Posterior cingulate gyrus (tissue), 11 donors: ENCODE data around the gene FOXRED2.
"Not testable (repeated sequence)": the region's sequence is repeated elsewhere in the genome, so short reads cannot be mapped to it uniquely, and the experiment has no call there.

ENCODE experiments used
- DNase-seq, 10 donors: peaks; one replicate each; pipeline versions ENCODE4 v3.0.0 to v3.0.0-alpha.2; 2020 to 2021; ENCODE audit warnings: mixed read lengths in 3 of 10
- intact Hi-C: fragments of 100-400 bp; cut with DNase I; formaldehyde crosslinking; loops from one replicate; pipeline ENCODE4 v1.15.1; 2023

The FOXRED2 gene

DNA sequence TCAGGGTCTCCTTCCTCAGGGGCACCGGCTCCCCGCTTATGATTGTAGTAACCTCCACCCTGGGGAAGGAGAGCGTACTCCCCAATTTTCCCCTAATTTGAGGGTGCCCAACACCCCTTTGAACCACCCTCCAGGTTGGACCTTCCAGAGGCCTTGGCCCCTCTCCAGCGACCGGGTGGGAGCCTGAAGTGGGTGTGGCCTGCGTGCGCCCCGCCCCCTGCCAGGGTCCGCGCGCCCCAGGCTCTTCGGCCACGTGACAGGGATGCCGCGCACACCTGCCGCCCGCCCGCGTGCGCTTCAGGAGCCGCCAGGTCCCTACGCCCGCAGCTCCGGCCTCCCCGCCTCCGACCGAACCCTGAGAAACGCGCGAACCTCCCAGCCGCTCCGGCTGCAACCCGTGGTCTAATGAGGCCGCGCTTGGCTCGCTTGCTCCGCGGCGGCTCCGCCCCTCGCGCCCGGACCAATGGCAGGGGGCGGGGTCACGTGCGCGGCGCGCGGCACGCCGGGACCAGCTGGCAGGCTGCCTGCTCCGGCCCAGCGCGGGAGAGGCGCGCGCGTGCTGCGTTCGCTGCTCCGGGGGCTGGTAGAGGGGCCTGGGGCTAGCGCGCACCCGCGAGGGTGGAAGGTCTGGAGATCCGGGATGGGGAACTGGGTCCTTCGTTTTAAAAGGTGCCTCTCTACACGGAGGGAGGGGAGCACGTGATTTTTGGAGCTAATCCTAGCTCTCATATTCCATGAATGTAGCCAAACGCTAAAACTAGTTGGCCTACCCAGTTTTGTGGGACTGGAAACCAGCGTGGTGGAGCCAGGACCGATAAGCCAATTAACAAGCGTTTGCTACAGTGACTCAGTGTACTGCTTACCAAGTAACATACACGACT, at the start of gene FOXRED2:
TSS of gene FOXRED2 (minus strand) at position 404 of the 881 bp plus-strand sequence. CDS start 618 bp downstream, outside the sequence.
- DNase-seq = peak; percentile 79 to 98 (median 86)
- intact Hi-C loops = loop anchor here (1.0 kb wide), 1 partner anchor 26 kb away; the partner anchor contains the start of gene TXN2

DNA sequence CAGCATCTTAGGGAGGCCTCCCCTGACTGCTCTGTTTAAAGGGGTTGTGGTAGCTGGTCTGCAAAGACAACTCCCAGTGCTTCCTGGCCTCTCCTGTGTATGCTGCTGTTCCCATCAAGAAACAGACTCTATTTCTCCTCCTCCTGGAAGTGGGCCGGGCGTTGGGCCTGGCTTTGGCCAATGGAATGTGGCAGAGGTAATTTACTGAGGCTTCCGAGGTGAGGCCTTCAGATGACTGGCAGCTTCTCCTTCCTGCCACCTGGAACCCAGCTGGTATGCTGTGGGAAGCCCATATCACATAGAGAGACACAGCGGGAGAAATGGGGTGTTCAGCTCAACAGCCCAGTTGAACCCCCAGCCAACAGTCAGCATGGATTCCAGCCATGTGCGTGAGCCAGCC, 47.3 kb upstream of the FOXRED2 start:
- peak in 1 of 10 donors; percentile 58 for DNase-seq
- intact Hi-C loops = no loop called here

DNA sequence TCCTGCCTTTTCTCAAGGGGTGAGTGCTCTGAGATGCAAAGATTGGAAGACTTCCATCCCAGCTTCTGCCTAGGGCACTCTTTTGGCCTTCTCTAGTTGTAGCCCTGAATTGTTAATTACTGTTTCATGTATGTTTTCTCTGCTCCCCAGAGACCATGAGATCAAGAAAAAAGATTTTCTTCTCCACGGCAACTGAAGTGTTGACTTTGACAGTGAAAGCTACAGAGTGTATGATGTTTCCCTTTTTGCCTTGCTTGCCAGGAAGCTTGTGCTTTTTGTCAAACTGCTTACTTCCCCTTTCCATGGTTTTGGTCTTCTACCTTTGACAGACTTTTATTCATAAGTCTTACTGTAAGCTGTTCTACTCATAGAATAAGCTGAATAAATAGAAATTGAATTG, 45.4 kb upstream of the FOXRED2 start:
- intact Hi-C loops = no loop called here
- no peak for DNase-seq

DNA sequence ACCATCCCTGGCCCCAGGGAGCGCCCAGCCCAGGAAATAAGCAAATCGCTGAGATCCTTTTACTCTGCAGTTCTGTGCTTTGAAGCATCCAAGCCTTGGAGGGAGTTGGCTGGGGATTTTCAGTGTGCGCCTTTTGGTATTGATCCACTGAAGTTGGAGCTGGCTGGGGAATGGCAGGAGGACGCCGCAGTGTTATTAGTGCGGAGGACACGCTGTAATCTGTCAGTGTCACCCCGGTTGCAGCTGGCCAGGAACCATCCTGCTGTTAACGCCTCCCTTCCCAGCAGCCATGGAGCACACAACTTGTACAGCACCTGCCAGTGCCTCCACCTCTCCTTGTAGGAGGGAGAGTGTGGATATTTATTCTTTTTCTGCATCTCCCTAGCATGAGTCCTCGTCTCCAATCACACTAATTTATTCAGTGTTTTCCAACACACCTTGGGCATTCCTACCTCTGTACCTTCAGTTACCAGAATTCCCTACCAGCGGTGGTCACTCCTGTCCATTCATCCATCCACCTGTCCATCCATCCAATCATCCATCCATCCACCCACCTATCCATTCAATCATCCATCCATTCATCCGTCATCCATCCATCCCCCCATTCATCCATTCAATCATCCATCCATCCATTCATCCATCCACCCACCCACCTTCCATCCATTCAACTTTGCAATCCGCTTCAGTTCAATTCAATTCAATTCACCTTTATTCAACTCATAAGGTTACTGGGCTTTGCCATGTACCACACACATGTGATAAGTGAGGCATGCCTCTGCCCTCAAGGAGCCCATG, 44.1 kb upstream of the FOXRED2 start:
- DNase-seq = peak in 1 of 10 donors; percentile 72
- intact Hi-C loops = no loop called here

DNA sequence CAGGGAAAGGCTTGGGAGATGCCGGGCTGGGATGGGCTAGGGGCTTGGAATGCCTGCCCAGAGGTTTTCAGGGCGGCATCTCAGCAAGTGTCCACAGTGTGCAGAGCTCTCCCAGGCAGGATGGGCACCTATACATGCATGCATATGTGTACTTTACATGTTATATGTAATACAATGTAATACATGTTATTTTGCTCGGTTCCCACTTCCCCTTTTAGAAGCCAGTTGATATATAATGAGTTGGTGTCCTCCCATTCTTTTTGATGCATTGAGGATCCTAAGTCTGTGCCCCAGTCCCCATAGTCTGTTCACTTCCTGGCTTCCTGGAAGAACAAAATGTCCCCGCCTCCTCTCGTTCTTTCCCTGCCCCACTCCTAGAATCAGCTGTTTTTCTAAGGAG, 42.2 kb upstream of the FOXRED2 start:
- DNase-seq = no peak
- intact Hi-C loops = loop anchor here (5.0 to 10.0 kb wide), 2 partner anchors 208 to 646 kb away; no protein-coding TSS in a partner anchor

DNA sequence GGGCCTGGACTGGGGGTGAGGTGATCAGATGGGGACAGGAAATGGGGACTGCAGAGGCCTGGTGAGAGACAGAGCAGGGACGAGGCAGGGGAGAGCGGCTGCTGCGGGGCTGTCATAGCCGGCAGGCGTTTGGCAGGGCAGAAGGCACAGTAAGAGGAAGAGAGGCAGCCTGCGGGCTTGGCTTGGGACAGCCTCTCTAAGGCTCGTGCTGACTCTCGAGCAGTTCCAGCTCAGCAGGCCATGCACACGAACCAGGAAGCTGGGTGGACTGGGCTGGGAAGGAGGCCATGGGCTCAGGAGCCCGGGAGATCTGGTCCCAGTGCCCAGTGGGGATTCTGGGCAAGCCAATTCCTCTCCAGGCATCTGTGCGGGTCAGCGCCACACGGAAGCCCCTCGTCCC, 41.8 kb upstream of the FOXRED2 start:
- no peak for DNase-seq
- intact Hi-C loops = loop anchor here (5.0 to 10.0 kb wide), 2 partner anchors 209 to 646 kb away; no protein-coding TSS in a partner anchor

DNA sequence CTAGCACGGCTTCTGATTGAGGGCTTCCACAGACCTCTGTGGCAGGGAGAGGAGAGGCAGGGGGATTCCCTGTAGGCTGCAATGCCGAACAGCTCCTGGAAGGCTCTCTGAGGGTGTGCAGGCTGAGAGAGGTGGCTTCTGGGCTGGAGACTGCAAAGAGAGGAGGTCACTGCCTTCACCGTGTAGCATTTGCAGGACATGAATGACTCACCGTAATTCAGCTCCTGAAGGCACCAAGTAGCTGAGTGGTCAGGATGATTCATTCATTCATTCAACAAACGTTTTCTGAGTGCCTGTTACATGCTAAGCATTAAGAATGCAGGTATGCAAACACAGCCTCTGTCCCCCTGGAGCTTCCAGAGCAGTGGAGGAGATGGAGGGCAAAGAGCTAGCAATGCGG, 40.1 kb upstream of the FOXRED2 start:
- peak in 1 of 10 donors; percentile 59 for DNase-seq
- intact Hi-C loops = loop anchor here (1.0 to 10.0 kb wide), 3 partner anchors 210 to 648 kb away; no protein-coding TSS in a partner anchor

DNA sequence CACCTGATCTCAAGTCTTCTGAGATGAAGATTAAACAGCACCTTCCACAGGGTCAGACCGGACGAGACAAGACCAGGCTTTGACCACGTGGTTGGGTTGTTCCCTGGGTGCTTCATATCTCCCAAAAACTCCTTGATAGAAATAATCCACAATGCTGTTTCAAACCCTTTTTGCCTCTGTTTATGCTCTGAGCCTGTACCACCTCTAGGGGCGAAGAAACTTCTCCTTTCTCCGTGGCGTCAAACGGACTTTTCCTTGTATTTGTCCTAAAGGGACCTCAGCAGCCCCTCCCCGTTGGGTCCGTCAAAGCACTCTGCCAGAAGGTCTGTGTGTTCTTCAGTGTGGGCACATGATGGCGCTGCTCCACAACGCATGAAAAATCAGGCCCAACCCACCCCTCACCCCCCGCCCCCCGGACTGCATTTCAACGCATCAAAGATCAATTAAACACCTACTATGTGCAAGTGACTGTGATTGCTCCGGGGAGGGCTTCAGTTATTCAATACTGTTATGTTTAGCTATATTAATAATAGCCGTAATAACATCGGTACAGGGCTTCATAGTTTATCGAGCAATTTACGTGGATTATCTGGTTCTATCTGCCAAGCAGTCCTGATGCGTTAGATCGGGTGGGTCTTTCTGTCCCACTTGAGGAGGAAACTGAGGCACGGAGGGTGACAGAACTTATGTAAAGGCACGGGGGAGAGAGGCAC, 39.4 kb upstream of the FOXRED2 start:
- peak in 9 of 10 donors; percentile 38 to 91 (median 55) for DNase-seq
- intact Hi-C loops = loop anchor here (1.0 to 10.0 kb wide), 3 partner anchors 211 to 649 kb away; no protein-coding TSS in a partner anchor

DNA sequence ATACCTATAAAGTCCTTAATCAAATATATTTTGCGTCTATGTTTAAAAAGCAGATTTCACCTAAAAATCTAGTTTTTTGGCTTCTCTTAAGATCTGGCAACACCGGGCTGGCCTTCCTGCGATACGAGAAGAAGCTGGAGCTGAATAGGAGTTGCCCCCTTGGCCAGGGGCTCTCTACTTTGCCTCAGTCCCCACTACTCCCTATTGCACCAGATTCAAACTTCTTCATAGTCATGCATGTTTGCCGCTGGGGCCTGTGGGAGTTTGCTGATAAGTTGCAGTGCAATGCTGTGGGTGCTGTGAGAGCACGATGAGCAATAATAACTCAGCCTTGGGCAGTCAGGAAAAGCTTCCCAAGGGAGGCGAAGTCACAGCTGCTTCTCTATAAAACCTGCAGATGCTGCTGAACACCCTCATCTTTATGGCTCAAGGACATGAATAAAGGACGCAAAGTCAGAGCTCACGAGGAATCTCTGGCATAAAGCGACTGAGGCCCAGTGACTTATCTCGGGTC, 37.3 kb upstream of the FOXRED2 start:
- no peak for DNase-seq
- intact Hi-C loops = loop anchor here (10.0 kb wide), 1 partner anchor 651 kb away; no protein-coding TSS in a partner anchor

DNA sequence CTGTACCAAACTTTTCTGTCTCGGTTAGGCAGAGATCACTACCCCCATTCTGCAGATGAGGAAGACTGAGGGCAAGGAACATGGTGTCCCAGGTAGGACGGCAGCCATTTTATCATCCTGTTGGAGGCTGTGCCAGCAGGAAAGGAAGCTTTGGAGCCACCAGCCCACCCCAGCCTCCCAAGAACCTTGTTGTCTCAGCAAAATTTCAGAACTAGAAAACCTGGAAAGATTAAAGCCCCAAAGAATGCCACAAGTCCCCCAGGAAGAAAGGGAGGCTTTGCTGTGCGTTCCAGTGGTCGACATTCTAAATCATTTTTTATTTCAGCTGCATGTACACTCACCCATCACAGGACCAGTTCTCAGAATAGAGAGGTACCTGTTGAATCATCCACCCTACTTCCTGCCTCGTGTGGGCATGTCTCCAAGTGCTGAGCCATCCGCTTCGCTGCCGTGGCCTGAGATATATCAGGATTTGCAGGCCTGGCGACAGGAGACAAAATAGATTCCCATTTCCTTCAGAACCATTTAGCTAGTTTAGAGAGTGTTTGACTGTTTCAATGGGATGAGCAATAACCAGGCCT, 35.1 kb upstream of the FOXRED2 start:
- DNase-seq = peak in 8 of 10 donors; percentile 41 to 93 (median 58)
- intact Hi-C loops = loop anchor here (10.0 kb wide), 1 partner anchor 653 kb away; no protein-coding TSS in a partner anchor

DNA sequence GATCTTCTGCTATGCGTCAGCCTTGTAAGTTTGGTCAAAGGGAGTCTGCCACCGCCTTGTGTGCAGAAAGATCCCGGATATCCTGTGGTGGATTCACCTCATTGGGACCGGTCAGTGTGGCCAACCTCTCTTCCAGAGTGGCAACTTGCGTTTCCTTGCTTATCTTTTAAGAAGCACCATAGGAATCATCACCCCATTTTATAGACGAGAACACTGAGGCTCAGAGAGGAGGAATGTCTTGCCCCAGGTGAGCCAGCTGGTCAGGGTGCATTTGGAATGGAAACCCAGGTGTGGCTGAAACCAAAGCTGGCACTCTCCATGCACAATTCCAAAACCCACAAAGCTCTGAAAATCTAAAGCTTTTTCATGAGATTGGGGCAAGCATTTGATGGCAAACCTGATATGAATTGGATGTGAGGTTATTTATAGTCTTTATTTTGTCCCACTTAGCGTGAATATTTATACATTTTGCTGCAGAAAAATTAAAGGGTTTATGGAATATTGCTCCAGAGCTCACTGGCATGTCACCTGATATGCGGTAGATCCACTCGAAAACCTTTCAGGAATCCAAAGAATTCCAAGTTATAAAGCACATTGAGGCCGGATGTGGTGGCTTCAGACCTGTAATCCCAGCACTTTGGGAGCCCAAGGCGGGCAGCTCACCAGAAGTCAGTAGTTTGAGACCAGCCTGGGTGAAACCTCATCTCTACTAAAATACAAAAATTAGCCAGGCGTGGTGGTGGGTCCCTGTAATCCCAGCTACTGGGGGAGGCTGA, 34.2 kb upstream of the FOXRED2 start:
- no peak for DNase-seq
- intact Hi-C loops = loop anchor here (10.0 kb wide), 1 partner anchor 654 kb away; no protein-coding TSS in a partner anchor

DNA sequence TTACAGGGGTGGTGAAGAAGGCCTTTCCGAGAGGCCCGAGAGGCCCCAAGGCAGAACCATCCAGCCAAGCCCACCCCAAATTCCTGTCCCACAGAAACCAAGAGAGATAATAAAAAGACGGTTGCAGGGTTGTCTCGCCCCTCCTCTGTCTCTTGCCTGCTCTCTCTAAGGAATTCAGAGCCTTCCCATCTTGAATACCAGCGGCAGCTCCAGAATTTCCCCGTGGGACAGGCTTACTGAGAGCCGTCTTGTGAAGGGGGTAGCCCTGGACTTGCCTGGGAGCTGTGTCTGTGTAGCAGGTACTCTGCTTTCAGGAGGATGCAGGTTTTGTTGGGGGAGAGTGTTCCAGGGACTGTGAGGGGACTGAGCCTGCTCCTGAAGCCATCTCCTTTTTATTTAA, 31.7 kb upstream of the FOXRED2 start:
- DNase-seq = no peak
- intact Hi-C loops = no loop called here

DNA sequence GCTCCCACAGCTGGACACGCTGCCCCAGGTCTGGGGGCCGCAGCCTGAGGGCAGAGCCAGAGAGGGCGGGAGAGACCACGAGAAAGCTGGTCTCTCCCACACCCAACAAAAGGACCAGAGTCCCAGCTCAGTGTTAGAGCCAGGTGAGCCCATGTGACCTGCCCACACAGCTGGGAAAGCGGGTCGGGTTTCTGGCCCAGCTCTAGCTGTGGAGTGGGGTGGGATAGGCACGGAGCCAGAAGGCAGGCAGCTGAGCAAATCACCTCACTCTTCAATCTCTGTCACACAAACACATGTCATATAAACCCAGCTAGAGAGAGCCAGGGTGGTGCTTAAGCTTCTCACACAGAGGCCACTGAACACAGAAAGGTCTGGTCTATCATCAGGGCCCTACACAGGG, 29.9 kb upstream of the FOXRED2 start:
- intact Hi-C loops = no loop called here
- DNase-seq = no peak

DNA sequence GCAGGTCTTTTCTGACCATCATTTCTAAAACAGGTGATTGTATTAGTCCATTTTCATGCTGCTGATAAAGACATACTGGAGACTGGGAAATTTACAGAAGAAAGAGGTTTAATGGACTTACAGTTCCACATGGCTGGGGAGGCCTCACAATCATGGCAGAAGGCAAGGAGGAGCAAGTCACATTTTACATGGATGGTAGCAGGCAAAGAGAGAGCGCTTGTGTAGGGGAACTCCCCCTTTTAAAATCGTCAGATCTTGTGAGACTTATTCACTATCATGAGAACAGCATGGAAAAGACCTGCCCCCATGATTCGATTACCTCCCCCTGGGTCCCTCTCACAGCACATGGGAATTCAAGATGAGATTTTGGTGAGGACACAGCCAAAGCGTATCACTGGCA, 26.5 kb upstream of the FOXRED2 start:
- not testable (repeated sequence) for DNase-seq
- intact Hi-C loops = loop anchor here (5.0 kb wide), 1 partner anchor 244 kb away; the partner anchor contains the start of gene IFT27

DNA sequence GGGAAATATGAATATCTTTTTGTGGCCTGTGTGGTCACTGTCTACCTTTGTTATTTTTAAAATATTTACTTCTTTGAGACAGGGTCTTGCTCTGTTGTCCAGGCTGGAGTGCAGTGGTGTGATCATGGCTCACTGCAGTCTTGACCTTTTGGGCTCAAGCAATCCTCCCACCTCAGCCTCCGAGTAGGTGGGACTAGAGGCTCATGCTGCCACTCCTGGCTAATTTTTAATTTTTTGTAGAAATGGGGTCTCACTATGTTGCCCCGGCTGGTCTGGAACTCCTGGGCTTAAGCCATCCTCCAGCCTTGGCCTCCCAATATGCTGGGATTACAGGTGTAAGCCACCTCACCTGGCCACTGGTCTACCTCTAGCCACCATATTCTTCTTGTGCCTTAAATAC, 25.6 kb upstream of the FOXRED2 start:
- DNase-seq = no peak
- intact Hi-C loops = loop anchor here (5.0 kb wide), 1 partner anchor 245 kb away; the partner anchor contains the start of gene IFT27

DNA sequence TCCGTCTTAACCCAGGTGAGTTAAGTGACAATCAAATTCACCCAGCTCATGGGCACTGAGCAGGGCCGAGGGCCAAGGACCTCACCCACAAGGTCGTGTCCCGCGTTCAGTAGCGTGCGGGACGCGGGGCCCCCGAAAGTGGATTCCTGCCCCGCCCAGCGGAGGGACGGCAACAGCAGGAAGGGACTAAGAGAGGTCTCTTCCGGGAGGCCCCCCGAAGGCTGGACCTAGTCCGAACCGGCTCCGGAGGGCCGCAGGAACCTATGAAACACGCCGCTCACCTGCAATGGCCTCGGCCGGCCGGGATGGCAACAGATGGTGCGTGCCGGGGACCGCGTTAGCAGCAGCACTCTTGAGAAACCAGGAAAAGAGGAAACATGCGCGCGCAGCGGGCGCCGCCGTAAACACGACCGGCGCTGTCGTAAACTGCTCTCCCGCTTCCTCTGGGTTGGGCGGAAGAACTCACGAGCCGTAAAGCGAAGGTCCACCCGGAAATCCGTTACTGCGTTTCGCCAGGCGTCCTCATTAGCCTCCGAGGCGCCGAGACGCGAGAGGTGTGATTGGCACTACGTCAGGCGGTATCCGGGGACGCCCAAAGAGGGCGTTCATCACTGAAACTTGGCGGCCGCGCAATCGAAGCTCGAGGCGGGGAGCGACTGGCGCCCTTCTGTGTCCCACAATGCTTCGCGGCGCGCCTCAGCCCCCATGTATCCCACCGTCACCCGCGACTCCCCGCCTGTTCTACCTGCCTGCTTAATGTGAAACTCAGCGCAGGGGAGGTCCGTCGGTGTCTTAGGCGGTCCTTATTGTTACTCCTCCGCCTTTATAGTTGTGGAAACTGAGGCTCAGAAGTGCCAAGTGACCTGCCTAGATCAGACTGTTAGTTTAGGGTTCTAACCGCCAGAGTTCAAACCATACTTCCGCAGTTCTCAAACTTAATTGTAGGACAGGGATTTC, 22.2 kb upstream of the FOXRED2 start, which contains the start of gene EIF3D:
TSS of gene EIF3D (minus strand) at position 372 of the 957 bp plus-strand sequence. CDS start 3,045 bp downstream, outside the sequence.
- intact Hi-C loops = loop anchor here (2.0 kb wide), 1 partner anchor 48 kb away; the partner anchor contains the start of gene TXN2
- DNase-seq = peak; percentile 93 to 99 (median 96)

DNA sequence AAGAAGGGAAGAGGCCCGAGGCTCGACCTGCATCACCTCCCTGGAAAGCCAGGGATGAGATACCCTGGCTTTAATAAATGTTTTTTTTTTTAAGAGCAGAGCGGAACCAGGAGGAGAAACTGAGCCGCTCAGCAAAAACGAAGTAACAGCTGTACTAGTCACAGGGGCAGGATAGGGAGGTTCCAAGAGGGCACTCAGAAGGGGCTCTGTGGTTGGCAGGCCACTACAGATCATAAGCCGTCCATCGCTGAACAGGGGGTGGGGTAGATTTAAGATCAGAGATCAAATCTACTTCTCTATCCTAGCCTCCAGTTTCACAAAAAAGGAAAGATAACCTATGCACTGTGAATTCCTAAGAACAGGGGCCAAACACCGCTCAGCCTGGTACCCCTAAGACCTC, 21.5 kb upstream of the FOXRED2 start:
- peak in 1 of 10 donors; percentile 28 for DNase-seq
- intact Hi-C loops = loop anchor here (2.0 kb wide), 1 partner anchor 48 kb away; the partner anchor contains the start of gene TXN2
